Activated CD4-positive, alpha-beta T cell treated with anti-CD3 and anti-CD28 coated beads, Interleukin-10, Interleukin-2, amounts not matched to agents 100 ng/mL and 50 ng/mL, durations not matched to agents 16 hours and 8 hours (primary cell): ENCODE results near the gene IKBKE.
A peak's percentile ranks its signal among the peaks of the same experiment; 100 is the strongest.

ENCODE experiments used
- DNase-seq: peaks from one replicate; pipeline ENCODE4 v3.0.0-alpha.2; 2020

The IKBKE gene

GRCh38 chr1:206455666-206456344 lies 14.5 kb upstream of the IKBKE start:
- no peak for DNase-seq

GRCh38 chr1:206456577-206457370 lies 13.5 kb upstream of the IKBKE start:
- peak; percentile 32 for DNase-seq

- DNase-seq = no peak
Measured at GRCh38 chr1:206457408-206458120, 12.7 kb upstream of the IKBKE start.

- no peak for DNase-seq
Measured at GRCh38 chr1:206459703-206460102, 10.6 kb upstream of the IKBKE start.

- no peak for DNase-seq
Measured at GRCh38 chr1:206460836-206461426, 9.3 kb upstream of the IKBKE start.

GRCh38 chr1:206461602-206462455 lies 8.4 kb upstream of the IKBKE start:
- peak; percentile 83 for DNase-seq

- DNase-seq = peak; percentile 48
Measured at GRCh38 chr1:206463137-206463536, 7.1 kb upstream of the IKBKE start.

GRCh38 chr1:206463911-206464310 lies 6.4 kb upstream of the IKBKE start:
- DNase-seq = no peak

GRCh38 chr1:206464456-206464964 lies 5.8 kb upstream of the IKBKE start:
- DNase-seq = peak; percentile 38

- peak; percentile 56 for DNase-seq
Measured at GRCh38 chr1:206465951-206466350, 4.3 kb upstream of the IKBKE start.

GRCh38 chr1:206466840-206467649 lies 3.2 kb upstream of the IKBKE start:
- DNase-seq = peak; percentile 23

GRCh38 chr1:206467915-206468314 lies 2.4 kb upstream of the IKBKE start:
- DNase-seq = peak; percentile 28

- no peak for DNase-seq
Measured at GRCh38 chr1:206468571-206468970, 1.7 kb upstream of the IKBKE start.

- DNase-seq = peak; percentile 47
Measured at GRCh38 chr1:206469411-206469932, 804 bp upstream of the IKBKE start.

- DNase-seq = peak; percentile 80
Measured at GRCh38 chr1:206470692-206471414, 577 bp downstream of the IKBKE start.

- DNase-seq = peak; percentile 48
Measured at GRCh38 chr1:206471415-206471801, 1.1 kb downstream of the IKBKE start.

- DNase-seq = peak; percentile 43
Measured at GRCh38 chr1:206472024-206472423, 1.7 kb downstream of the IKBKE start.

- DNase-seq = peak; percentile 62
Measured at GRCh38 chr1:206472454-206472853, 2.2 kb downstream of the IKBKE start.

GRCh38 chr1:206472886-206473285 lies 2.6 kb downstream of the IKBKE start:
- no peak for DNase-seq

- no peak for DNase-seq
Measured at GRCh38 chr1:206476058-206476457, 5.8 kb downstream of the IKBKE start.
